GM21576 (cell line): Measurements from ENCODE around the gene PASK.
A peak's percentile ranks its signal among the peaks of the same experiment; 100 is the strongest.

Source experiments
- ATAC-seq: cut with Tn5 transposase; IDR thresholded peaks from one replicate; pipeline ENCODE4 v1.9.1; 2021; ENCODE audit warnings: mild to moderate bottlenecking, moderate library complexity; ENCODE audit not compliant: unreplicated experiment

The PASK gene

GRCh38 chr2:241129086-241129871 is 20.0 kb downstream of the PASK start:
- no peak for ATAC-seq

- no peak for ATAC-seq
Measured at GRCh38 chr2:241128266-241128665, 21.0 kb downstream of the PASK start.

DNA sequence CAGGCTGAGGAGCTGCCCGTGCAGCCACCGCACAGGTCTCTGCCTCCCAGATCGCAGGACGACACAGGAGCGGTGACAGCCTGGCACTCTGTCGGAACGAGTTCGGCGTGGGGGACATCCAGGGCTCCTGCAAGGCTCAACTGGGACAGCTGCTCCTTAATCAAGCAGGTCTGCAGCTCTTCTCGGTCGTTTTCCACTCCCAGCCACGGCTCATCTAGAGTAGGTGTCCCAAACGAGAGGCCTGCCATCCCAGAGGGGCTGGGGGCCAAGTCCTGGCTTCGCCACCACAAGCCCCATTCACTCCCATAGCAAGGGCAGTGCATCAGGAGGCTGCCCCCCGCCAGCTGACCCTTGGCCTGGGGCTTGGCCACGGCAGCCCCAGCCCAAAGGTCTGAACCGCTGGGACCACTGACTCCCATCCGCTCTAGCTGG is 22.5 kb downstream of the PASK start:
- ATAC-seq: no peak

GRCh38 chr2:241126201-241126611 is 23.1 kb downstream of the PASK start:
- no peak for ATAC-seq

- no peak for ATAC-seq
Measured at GRCh38 chr2:241125626-241126025, 23.6 kb downstream of the PASK start.

- no peak for ATAC-seq
Measured at GRCh38 chr2:241123816-241124536, 25.3 kb downstream of the PASK start.

- ATAC-seq: no peak
Measured at GRCh38 chr2:241122376-241123002, 26.8 kb downstream of the PASK start.

DNA sequence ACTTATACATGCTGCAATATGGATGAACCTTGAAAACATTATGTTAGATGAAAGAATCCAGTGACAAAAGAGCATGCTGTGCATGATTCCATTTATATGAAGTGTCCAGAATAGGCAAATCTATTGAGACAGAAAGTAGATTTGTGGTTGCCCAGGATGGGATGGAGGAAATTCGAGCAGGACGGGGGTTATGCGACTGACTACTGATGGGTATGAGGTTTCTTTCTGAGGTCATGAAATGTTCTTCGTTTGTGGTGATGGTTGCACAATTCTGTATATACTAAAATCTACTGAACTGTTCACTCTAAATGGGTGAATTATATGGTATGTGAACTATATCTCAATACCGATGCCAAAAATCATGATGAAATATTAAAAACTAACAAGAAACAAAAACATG is 28.3 kb downstream of the PASK start:
- ATAC-seq: no peak

- no peak for ATAC-seq
Measured at GRCh38 chr2:241120440-241120839, 28.8 kb downstream of the PASK start.

DNA sequence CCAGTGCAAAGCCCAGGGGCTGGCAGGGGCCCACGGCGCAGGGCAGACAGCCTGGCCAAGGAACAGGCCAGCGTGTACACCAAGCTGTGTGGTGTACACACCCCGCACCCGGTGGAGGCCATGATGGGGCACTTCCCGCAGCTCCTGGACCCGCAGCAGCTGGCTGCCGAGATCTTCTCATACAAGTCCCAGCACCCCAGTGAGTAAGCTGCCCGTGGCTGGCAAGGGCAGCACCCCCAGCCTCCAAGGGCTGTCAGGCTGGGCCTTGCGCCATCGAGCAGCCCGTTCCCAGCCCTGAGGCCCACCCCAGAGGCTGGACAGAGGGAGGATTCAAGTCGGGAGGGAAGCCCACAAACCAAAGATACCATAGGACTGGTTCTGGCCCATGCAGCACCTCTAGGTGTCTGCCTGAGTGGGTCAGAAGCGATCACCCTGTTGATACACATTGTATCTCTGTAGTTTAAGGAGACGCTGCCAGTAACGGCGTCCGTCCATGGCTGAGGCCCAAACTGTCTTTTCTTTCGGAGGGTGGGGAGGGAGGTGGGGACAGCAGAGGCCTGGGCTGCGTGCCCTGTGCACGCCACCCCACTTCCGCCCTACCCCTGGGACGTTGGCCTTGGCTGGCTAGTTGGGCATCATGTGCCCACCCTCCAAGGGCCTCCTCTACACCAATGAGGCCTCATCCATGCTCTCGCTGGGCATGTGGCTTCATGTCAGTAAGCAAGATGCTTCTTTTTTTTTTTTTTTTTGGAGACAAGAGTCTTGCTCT is 30.4 kb downstream of the PASK start:
- ATAC-seq: no peak

GRCh38 chr2:241116606-241117560 is 32.4 kb downstream of the PASK start:
- no peak for ATAC-seq

DNA sequence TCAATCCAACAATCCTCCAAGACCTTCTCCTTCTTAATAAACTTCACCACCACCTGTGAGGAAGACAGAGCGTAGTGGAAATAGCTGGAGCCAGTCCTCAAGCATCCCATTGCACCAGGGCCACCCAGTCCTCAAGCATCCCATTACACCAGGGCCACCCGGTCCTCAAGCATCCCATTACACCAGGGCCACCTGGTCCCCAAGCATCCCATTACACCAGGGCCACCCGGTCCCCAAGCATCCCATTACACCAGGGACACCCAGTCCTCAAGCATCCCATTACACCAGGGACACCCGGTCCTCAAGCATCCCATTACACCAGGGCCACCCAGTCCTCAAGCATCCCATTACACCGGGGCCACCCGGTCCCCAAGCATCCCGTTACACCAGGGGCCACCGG is 33.9 kb downstream of the PASK start:
- no peak for ATAC-seq

DNA sequence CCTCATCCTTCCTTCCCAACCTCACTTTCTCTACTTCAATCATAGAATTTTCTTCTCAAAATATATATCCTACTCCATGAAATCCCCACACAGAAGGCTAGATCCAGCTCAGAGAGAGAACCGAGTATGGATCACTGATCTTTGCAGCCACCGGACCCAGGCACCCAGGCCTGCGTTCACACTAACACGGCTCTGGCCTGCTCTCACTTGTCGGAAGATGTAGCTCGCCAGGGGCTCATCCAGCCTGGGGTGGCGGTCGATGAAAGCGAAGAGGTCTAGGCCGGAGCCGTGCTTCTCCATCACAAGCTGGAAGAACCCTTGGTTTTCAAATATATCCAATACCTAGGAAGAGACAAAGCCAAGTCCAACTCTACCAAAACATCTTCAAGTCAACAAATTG is 34.4 kb downstream of the PASK start:
- no peak for ATAC-seq

GRCh38 chr2:241112592-241112991 is 36.7 kb downstream of the PASK start:
- no peak for ATAC-seq

DNA sequence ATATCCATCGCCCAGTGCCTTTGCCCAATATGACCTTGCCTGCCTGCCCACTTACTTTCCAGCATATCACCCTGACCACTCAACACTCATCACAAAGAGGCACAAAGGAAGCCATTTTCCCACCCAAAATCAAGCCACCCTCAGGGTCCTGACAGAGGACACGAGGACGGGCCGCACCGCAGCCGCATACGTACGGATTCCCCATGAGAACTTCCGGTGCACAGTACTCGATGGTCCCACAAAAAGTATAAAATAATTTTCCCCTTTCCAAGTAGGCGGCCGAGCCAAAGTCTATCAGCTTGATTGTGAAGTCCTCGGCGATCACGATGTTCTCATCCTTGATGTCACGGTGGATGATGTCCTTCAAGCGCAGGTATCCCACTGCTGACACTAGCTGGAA is 37.2 kb downstream of the PASK start:
- ATAC-seq: no peak

GRCh38 chr2:241111440-241111805 is 37.8 kb downstream of the PASK start:
- peak; percentile 39 for ATAC-seq

GRCh38 chr2:241110607-241111439 is 38.4 kb downstream of the PASK start:
- ATAC-seq: peak; percentile 40

DNA sequence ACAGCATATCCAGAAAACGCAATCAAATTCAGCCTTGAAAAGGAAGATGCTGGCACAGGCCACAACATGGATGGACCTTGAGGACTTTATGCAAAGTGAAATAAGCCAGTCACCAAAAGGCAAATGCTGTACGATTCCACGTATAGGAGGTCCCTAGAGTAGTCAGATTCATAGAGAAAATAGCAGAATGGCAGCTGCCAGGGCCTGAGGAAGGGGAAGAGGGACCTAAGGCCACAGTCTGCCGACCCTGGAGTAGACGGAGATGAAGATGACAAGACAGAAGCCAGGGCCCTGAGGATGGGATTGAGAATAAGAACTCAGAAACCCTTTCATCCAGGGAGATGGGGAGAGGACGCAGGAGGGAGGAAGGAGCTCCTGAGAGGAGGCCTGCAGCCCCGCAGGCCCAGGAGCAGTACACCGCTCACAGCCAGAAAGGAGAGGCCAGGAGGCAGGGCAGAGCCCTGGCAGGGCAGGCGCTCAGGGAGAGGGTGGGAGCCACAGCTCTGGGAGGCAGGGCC is 39.1 kb downstream of the PASK start:
- no peak for ATAC-seq
